Stimulated activated naive CD8-positive, alpha-beta T cell treated with anti-CD3 and anti-CD28 coated beads, Interleukin-15, Interleukin-2, amounts not matched to agents 100 ng/mL and 50 ng/mL, for 24 hours (primary cell): ENCODE measurements around the gene MAP4K1.
"Not testable (repeated sequence)": the region's sequence is repeated elsewhere in the genome, so short reads cannot be mapped to it uniquely, and the experiment has no call there.

Experiments used
- H3K27ac Mint-ChIP-seq: one replicate; pipeline ENCODE4 v1.8.0; 2021; ENCODE audit warnings: mild to moderate bottlenecking, mixed read lengths
- H3K27me3 Mint-ChIP-seq: one replicate; pipeline ENCODE4 v1.8.0; 2021; ENCODE audit warnings: mixed read lengths
- H3K36me3 Mint-ChIP-seq: one replicate; pipeline ENCODE4 v1.8.0; 2021; ENCODE audit warnings: low read depth, mixed read lengths
- H3K4me1 Mint-ChIP-seq: one replicate; pipeline ENCODE4 v1.8.0; 2021; ENCODE audit warnings: low read depth, mixed read lengths
- H3K4me3 Mint-ChIP-seq: one replicate; pipeline ENCODE4 v1.8.0; 2021; ENCODE audit warnings: mild to moderate bottlenecking, mixed read lengths
- H3K9me3 Mint-ChIP-seq: one replicate; pipeline ENCODE4 v1.8.0; 2021; ENCODE audit warnings: mixed read lengths

MAP4K1 gene

GRCh38 chr19:38618590-38619360, 1.0 kb upstream of the MAP4K1 start, which contains the start of gene EIF3K:
Gene EIF3K, plus strand, starts transcription at chr19:38619188. Its CDS starts 81 bp downstream, at chr19:38619269.
- H3K27ac Mint-ChIP-seq = peak within 1 kb of the TSS; percentile 100
- H3K36me3 Mint-ChIP-seq = peaks cover 48% of the 10 kb centered on the region
- H3K9me3 Mint-ChIP-seq = no peaks in the 10 kb centered on the region
- H3K27me3 Mint-ChIP-seq = no peaks in the 10 kb centered on the region
- H3K4me1 Mint-ChIP-seq = peaks cover 46% of the 10 kb centered on the region
- H3K4me3 Mint-ChIP-seq = peak within 1 kb of the TSS; percentile 100

GRCh38 chr19:38617283-38617763, 430 bp downstream of the MAP4K1 start:
- Mint-ChIP-seq H3K4me3 (peak overlapping the region; percentile 100), H3K27ac (peak overlapping the region; percentile 100), H3K4me1 (peaks cover 55% of the 10 kb centered on the region), H3K36me3 (peaks cover 45% of the 10 kb centered on the region), H3K27me3 (no peaks in the 10 kb centered on the region), H3K9me3 (no peaks in the 10 kb centered on the region)

DNA sequence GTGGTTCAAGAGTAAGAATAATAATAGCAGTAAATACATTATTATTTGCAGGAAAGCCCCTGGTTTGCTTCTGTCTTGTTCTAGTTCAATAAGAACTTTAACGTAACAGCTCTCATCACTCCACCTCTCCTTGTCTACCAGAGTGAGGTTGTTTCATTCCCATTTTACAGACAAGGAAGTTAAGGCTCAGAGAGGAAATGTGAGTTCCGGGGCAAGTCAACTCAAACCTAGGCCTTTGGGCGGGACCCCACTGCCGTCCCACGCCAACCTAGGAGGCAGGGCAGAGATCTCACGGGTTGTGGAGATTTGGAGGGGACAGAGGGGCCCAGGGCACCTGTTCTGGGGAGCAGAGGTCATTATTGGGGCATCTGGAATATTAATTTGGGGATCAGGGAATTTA, 1.5 kb downstream of the MAP4K1 start:
- Mint-ChIP-seq H3K27ac (peak overlapping the region; percentile 100), H3K9me3 (no peaks in the 10 kb centered on the region), H3K36me3 (peaks cover 36% of the 10 kb centered on the region), H3K27me3 (no peaks in the 10 kb centered on the region), H3K4me3 (peak overlapping the region; percentile 100), H3K4me1 (peaks cover 52% of the 10 kb centered on the region)

DNA sequence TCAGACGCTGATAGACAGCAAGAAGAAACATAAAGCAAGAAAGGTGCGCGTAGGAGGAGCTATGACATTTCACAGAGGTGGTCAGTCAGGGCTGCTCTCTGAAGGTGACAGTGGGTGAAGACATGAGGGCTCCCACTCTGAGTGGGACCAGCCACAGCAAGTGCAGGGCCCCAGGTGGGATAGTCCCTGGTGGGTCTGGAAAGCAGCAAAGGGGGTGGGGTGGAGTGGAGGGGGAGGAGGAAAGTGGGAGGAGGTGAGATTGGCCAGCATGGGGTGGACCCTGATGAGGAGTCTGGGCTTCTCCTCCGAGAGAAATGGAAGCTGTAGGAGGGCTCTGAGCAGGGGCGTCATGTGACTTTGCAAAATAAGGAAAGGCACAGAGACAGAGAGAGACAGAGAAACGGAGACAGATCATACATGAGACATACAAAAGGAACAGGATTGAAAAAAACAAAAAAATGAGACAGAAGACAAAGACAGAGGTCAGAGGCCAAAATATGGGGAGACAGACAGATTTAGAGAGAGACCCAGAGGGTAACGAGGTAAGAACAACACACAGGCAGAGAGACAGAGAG, 2.7 kb downstream of the MAP4K1 start:
- Mint-ChIP-seq H3K4me1 (peaks cover 47% of the 10 kb centered on the region), H3K9me3 (no peaks in the 10 kb centered on the region), H3K27me3 (no peaks in the 10 kb centered on the region), H3K27ac (peak overlapping the region; percentile 49), H3K36me3 (peaks cover 44% of the 10 kb centered on the region), H3K4me3 (peak overlapping the region; percentile 51)

DNA sequence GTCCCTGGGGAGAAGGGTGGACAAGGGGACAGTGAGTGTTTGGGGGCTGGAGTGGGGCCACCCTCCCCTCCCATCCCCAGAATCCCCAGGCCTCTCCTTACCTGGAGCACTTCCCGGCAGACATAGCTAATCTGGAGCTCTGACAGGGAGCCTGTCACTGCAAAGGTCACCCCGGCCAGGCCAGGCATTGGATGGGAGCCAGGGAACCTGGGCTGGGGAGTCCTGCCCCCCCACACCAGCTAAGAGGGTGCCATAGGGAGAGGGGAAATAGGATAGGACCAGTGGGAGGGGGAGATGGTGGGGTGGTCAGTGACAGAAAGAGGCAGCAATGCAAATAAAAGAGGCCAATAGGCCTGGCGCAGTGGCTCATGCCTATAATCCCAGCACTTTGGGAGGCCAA, 3.5 kb downstream of the MAP4K1 start:
- peaks cover 41% of the 10 kb centered on the region for H3K36me3 Mint-ChIP-seq
- no peaks in the 10 kb centered on the region for H3K9me3 Mint-ChIP-seq
- H3K27me3 Mint-ChIP-seq = no peaks in the 10 kb centered on the region
- peaks cover 41% of the 10 kb centered on the region for H3K4me1 Mint-ChIP-seq
- H3K4me3 Mint-ChIP-seq = no peak overlapping the region
- H3K27ac Mint-ChIP-seq = no peak overlapping the region

- H3K9me3 Mint-ChIP-seq = no peaks in the 10 kb centered on the region
- H3K27ac Mint-ChIP-seq = no peak overlapping the region
- no peak overlapping the region for H3K4me3 Mint-ChIP-seq
- no peaks in the 10 kb centered on the region for H3K27me3 Mint-ChIP-seq
- peaks cover 27% of the 10 kb centered on the region for H3K36me3 Mint-ChIP-seq
- no peaks in the 10 kb centered on the region for H3K4me1 Mint-ChIP-seq
Measured at GRCh38 chr19:38606131-38606530, 11.6 kb downstream of the MAP4K1 start.

- H3K36me3 Mint-ChIP-seq = peaks cover 27% of the 10 kb centered on the region
- not testable (repeated sequence) for H3K4me3 Mint-ChIP-seq, H3K9me3 Mint-ChIP-seq, H3K4me1 Mint-ChIP-seq, H3K27me3 Mint-ChIP-seq, H3K27ac Mint-ChIP-seq
Measured at GRCh38 chr19:38602856-38603255, 14.9 kb downstream of the MAP4K1 start.

DNA sequence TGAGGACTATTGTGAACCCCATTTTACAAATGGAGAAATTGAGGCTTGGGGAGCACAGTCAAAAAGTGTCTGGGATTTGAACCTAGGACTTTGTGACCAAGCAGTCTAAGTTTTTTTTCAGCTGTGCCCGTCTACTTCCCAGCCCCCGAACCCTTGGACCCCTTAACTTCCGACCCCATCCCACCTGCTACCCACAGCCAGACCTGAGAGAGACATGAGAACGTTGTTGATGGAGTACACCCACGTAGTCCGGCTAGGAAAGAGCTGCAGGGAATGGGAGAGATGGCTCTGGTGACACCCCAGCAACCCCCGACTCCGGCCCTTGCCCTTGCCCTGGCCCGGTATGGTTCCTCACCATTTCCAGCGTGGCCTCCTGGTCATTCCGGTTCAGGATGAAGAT, 18.0 kb downstream of the MAP4K1 start:
- Mint-ChIP-seq H3K4me3 (no peak overlapping the region), H3K4me1 (no peaks in the 10 kb centered on the region), H3K36me3 (peaks cover 35% of the 10 kb centered on the region), H3K27me3 (no peaks in the 10 kb centered on the region), H3K9me3 (no peaks in the 10 kb centered on the region), H3K27ac (no peak overlapping the region)

- Mint-ChIP-seq H3K4me1 (no peaks in the 10 kb centered on the region), H3K27ac (no peak overlapping the region), H3K4me3 (no peak overlapping the region), H3K27me3 (no peaks in the 10 kb centered on the region), H3K9me3 (no peaks in the 10 kb centered on the region), H3K36me3 (peaks cover 31% of the 10 kb centered on the region)
Measured at GRCh38 chr19:38597075-38597474, 20.7 kb downstream of the MAP4K1 start.

DNA sequence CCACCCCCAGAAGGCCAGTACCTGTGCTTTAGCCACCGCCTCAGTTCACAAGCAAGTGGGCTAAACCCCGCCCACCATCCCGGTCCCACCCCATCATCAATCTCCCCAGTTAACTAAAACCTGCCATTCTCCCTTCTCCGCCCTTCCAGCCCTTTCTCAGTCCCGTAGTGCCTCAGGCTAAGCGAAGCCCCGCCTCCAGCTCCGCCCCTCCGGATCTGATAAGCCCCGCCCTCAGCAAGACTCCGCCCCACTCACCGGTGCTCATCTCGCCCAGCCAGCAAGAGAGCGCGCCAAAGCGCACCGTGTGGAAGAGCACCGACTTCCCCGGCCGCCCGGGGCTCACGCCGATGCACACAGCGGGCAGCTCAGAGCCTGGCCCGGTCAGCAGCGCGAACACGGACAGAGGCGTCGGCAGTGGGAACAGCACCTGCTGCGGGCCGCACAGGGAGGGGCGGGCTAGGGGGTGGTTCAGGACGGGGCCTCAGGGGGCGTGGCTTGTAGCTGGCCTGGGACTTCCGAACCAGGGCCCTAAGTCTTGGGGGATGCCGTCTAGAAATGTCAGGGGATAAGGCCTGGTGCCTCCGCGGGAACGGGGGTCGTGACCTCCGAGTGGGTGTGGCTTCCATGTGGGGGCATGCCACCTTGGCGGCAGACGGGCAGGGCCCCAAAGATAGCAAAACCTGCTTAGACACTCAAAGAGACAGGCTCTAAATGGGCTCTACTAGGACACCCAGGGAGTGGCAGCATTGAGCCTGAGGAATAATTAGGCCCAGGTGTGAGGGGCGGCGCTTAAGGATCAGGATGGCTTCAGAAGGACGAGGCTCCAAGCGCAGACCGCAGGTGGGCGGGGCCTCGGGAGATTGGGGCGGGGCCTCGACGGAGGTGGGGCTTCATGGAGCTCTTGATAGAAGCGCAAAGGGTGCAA, 21.4 kb downstream of the MAP4K1 start:
- Mint-ChIP-seq H3K27ac (no peak overlapping the region), H3K9me3 (no peaks in the 10 kb centered on the region), H3K27me3 (no peaks in the 10 kb centered on the region), H3K36me3 (peaks cover 27% of the 10 kb centered on the region), H3K4me3 (no peak overlapping the region), H3K4me1 (no peaks in the 10 kb centered on the region)

- no peak overlapping the region for H3K4me3 Mint-ChIP-seq
- no peaks in the 10 kb centered on the region for H3K4me1 Mint-ChIP-seq
- H3K36me3 Mint-ChIP-seq = peaks cover 27% of the 10 kb centered on the region
- no peaks in the 10 kb centered on the region for H3K27me3 Mint-ChIP-seq
- H3K27ac Mint-ChIP-seq = no peak overlapping the region
- H3K9me3 Mint-ChIP-seq = no peaks in the 10 kb centered on the region
Measured at GRCh38 chr19:38592940-38593339, 24.8 kb downstream of the MAP4K1 start.

DNA sequence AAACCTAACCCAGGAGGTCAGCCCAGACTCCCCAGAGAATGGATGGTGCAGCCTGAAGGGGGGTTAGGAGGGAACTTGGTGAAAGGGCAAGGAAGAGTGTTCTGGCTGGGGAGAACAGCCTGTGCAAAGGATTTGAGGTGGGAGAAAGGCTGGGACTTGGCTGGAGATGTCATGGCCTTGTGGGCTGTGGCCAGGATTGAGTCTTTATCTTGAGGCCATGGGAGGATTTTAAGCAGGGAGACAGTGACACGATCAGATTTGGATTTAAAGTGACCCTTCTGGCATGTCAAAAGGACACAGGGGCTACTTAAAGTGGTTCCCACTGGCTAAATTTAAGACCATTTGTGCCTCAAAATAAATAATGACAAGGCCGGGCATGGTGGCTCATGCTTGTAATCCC, 29.7 kb downstream of the MAP4K1 start:
- no peak overlapping the region for H3K4me3 Mint-ChIP-seq
- H3K9me3 Mint-ChIP-seq = no peaks in the 10 kb centered on the region
- peaks cover 19% of the 10 kb centered on the region for H3K36me3 Mint-ChIP-seq
- no peaks in the 10 kb centered on the region for H3K27me3 Mint-ChIP-seq
- no peak overlapping the region for H3K27ac Mint-ChIP-seq
- H3K4me1 Mint-ChIP-seq = peaks cover 6% of the 10 kb centered on the region

DNA sequence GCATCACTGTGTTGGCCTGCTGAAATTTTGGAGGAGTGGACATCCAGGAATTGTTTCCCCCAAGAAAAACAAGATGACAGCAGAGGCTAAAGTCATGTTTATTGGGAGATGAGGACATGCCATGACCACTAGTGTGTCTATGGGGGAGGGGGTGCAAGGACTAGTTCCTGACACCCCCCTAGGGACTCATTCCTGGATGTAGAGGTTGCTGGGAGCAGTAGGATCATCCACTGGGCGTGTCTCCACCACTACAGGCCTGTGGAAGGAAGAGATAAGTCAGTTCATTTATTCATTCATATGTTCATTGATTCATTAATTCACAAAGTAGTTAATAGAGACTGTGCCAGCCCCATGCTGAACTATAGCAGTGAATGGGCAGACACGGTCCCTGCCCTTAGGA, 30.2 kb downstream of the MAP4K1 start:
- no peaks in the 10 kb centered on the region for H3K27me3 Mint-ChIP-seq
- H3K4me1 Mint-ChIP-seq = peaks cover 6% of the 10 kb centered on the region
- H3K27ac Mint-ChIP-seq = no peak overlapping the region
- H3K9me3 Mint-ChIP-seq = no peaks in the 10 kb centered on the region
- no peak overlapping the region for H3K4me3 Mint-ChIP-seq
- peaks cover 19% of the 10 kb centered on the region for H3K36me3 Mint-ChIP-seq

GRCh38 chr19:38583985-38584305, 33.8 kb downstream of the MAP4K1 start:
- H3K27ac Mint-ChIP-seq = no peak overlapping the region
- H3K9me3 Mint-ChIP-seq = no peaks in the 10 kb centered on the region
- H3K27me3 Mint-ChIP-seq = no peaks in the 10 kb centered on the region
- H3K36me3 Mint-ChIP-seq = peaks cover 9% of the 10 kb centered on the region
- no peak overlapping the region for H3K4me3 Mint-ChIP-seq
- H3K4me1 Mint-ChIP-seq = peaks cover 6% of the 10 kb centered on the region
